Measurements from ENCODE around the gene DUSP22.

The DUSP22 gene

GRCh38 chr6:317448-318144 is 25.3 kb downstream of the DUSP22 start:
- H3K9me3 Mint-ChIP-seq, result no peaks in the 10 kb centered on the region
- H3K4me3 Mint-ChIP-seq, result no peak overlapping the region
- no peak overlapping the region for H3K27ac Mint-ChIP-seq
- peaks cover 29% of the 10 kb centered on the region for H3K4me1 Mint-ChIP-seq
- H3K36me3 Mint-ChIP-seq, result no peaks in the 10 kb centered on the region
- no peaks in the 10 kb centered on the region for H3K27me3 Mint-ChIP-seq
- CTCF ChIA-PET, result interaction anchor here (1.2 to 1.3 kb wide), 2 partner anchors 15 to 127 kb away, joined by 3 read pairs; no protein-coding TSS in a partner anchor
- no peak for DNase-seq

DNA sequence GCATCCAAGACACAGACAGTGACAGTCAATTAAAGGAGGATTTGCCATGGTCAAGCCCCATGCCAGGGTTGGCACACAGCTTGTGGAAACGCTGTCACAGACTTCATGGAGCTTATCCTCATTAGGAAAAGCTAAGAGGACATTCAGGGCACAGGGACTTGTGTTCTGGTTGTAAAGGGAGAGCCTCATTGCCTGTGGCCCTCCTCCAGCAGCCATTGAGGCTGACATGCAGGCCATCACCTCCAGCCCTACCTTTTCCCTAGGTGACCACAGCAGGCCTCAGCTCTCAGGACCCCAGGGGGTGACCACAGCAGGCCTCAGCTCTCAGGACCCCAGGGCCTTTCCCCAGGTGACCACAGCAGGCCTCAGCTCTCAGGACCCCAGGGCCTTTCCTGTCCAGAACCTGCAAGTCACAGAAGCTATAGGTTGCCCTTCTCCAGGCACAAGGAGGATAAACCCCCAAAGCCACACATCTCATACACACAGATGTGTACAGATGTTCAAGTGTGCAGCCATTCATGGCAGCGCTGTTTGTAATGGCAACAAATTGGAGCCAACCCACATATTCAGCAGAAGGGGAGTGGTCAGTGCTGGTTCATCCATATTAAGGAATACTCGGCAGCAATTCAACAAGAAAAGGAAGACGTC is 26.1 kb downstream of the DUSP22 start:
- Mint-ChIP-seq H3K4me3 (no peak overlapping the region), H3K27ac (no peak overlapping the region), H3K4me1 (peaks cover 21% of the 10 kb centered on the region), H3K36me3 (no peaks in the 10 kb centered on the region), H3K27me3 (no peaks in the 10 kb centered on the region), H3K9me3 (no peaks in the 10 kb centered on the region)
- CTCF ChIA-PET, result interaction anchor here (1.2 kb wide), 1 partner anchor 128 kb away, joined by 3 read pairs; no protein-coding TSS in a partner anchor
- no peak for DNase-seq

GRCh38 chr6:319177-320131 is 27.2 kb downstream of the DUSP22 start:
- no peak for DNase-seq
- CTCF ChIA-PET, result no interaction called here
- Mint-ChIP-seq H3K27me3 (no peaks in the 10 kb centered on the region), H3K36me3 (no peaks in the 10 kb centered on the region), H3K9me3 (no peaks in the 10 kb centered on the region), H3K4me3 (no peak overlapping the region), H3K27ac (no peak overlapping the region), H3K4me1 (peaks cover 20% of the 10 kb centered on the region)

GRCh38 chr6:320351-321157 is 28.3 kb downstream of the DUSP22 start:
- H3K27me3 Mint-ChIP-seq, result no peaks in the 10 kb centered on the region
- peaks cover 20% of the 10 kb centered on the region for H3K4me1 Mint-ChIP-seq
- H3K36me3 Mint-ChIP-seq, result no peaks in the 10 kb centered on the region
- CTCF ChIA-PET, result no interaction called here
- no peaks in the 10 kb centered on the region for H3K9me3 Mint-ChIP-seq
- no peak overlapping the region for H3K4me3 Mint-ChIP-seq
- no peak for DNase-seq
- H3K27ac Mint-ChIP-seq, result no peak overlapping the region

DNA sequence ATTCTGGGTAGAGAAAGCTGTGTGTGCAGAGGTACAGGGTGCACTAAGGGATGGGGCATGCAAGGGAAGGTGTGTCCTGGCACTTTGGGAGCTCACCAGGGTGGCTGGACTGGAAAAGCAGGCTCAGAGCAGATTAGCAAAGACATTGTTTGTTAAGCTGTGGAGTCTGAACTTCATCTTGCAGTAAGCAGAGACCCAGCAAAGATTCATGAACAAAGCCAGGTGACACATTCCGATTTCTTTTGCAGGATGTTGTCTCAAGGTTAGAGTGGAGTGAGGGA is 28.8 kb downstream of the DUSP22 start:
- CTCF ChIA-PET, result interaction anchor here (1.5 kb wide), 1 partner anchor 132 kb away, joined by 5 read pairs; no protein-coding TSS in a partner anchor
- Mint-ChIP-seq H3K27ac (no peak overlapping the region), H3K4me3 (no peak overlapping the region), H3K27me3 (no peaks in the 10 kb centered on the region), H3K36me3 (no peaks in the 10 kb centered on the region), H3K9me3 (no peaks in the 10 kb centered on the region), H3K4me1 (peaks cover 20% of the 10 kb centered on the region)
- no peak for DNase-seq

DNA sequence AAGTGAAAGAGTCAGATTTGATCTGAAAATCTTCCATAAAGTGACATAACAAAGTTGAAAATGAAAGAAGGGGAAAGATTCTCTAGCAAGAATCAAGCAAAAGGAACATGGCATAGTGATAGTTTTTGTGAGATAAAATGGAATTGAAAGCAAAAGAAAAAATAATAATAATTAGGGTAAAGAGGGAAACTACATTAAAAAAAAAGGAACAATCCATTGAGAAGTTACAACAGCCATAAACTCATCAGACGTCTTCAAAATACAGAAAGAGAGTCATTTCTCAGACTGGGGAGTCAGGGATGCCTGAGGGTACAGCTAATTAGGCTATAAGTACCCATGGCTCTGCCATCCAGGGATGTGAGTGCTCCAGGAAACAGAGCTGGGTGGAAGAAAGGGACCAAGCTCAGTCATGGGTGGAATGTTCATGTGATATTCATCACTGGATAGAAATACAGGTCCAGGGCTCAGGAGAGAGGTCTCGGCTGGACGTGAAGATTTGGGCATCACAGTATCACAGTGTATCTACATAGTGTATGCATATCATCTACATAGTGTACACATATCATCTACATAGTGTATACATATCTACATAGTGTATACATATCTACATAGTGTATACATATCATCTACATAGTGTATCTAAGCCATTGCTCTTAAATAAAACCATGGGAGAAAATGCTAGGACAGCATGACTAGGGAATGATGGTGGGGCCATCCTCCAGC is 29.4 kb downstream of the DUSP22 start:
- H3K9me3 Mint-ChIP-seq, result no peaks in the 10 kb centered on the region
- H3K36me3 Mint-ChIP-seq, result no peaks in the 10 kb centered on the region
- CTCF ChIA-PET, result interaction anchor here (1.5 kb wide), 1 partner anchor 133 kb away, joined by 5 read pairs; no protein-coding TSS in a partner anchor
- H3K27me3 Mint-ChIP-seq, result no peaks in the 10 kb centered on the region
- no peak overlapping the region for H3K27ac Mint-ChIP-seq
- H3K4me1 Mint-ChIP-seq, result peaks cover 20% of the 10 kb centered on the region
- no peak overlapping the region for H3K4me3 Mint-ChIP-seq
- no peak for DNase-seq

GRCh38 chr6:322259-322930 is 30.1 kb downstream of the DUSP22 start:
- H3K27me3 Mint-ChIP-seq, result peaks cover 1% of the 10 kb centered on the region
- DNase-seq, result no peak
- H3K27ac Mint-ChIP-seq, result no peak overlapping the region
- CTCF ChIA-PET, result interaction anchor here (1.5 kb wide), 1 partner anchor 134 kb away, joined by 5 read pairs; no protein-coding TSS in a partner anchor
- no peak overlapping the region for H3K4me3 Mint-ChIP-seq
- H3K4me1 Mint-ChIP-seq, result peaks cover 15% of the 10 kb centered on the region
- peaks cover under 1% of the 10 kb centered on the region for H3K36me3 Mint-ChIP-seq
- H3K9me3 Mint-ChIP-seq, result no peaks in the 10 kb centered on the region

DNA sequence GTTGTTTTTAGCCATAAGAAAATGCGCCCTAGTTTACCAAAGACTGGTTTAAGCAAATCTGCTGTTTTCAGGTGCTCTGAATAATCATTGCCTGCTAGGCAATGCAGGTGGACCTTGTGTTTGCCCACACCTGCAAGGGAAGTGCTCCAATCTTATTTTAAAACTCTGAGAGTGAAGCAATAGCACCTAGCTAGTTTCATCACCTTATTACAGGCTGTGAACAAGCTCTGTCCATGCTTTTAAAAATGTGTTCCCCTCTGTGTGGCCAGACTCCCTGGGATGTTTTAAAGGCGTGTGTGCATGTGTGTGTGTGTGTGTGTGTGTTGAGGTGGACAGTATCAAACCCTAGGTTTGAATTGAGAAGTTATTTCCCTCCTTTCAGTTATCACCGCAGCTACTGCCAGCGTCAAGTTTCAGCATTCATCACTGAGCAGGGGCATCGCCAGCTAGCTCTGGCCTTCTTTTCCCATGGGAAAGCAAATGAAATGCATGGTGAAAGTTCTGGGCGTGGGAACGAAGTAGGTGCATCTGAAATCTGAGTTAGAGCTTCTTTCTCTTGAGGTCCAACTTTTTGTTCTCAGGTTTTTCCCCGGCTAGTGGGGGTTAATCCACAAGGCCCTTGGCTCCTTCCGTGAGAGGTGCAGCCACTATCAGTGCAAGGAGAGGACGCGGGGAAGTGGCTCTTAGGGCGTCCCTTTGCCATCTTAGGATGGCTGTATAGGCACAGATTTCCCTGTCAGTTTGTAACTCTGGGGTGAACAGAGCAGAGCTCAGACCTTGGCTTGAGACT is 30.8 kb downstream of the DUSP22 start:
- Mint-ChIP-seq H3K9me3 (no peaks in the 10 kb centered on the region), H3K27me3 (peaks cover 4% of the 10 kb centered on the region), H3K4me1 (peaks cover 12% of the 10 kb centered on the region), H3K36me3 (peaks cover 5% of the 10 kb centered on the region), H3K4me3 (no peak overlapping the region), H3K27ac (no peak overlapping the region)
- DNase-seq, result no peak
- CTCF ChIA-PET, result interaction anchor here (1.0 to 1.5 kb wide), 3 partner anchors 9 to 134 kb away, joined by 3 to 5 read pairs (median 4); no protein-coding TSS in a partner anchor

DNA sequence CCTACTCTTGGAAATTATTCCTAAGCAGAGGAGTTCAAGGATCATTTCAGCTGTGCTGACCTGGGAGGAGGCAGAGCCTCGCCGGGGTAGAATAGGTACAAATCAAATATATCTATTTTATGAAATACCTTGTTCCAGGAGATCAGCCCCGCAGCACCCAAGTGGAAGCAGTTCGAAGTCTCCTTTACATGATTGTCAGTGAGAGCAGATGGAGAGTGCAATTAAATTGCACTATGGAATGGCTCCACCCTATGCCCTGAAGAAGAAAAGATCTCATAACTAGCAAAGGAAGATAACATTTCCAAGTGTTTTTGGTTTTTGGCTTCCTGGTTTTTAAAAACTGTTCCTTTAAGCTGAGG is 31.4 kb downstream of the DUSP22 start:
- Mint-ChIP-seq H3K4me1 (peaks cover 12% of the 10 kb centered on the region), H3K36me3 (peaks cover 5% of the 10 kb centered on the region), H3K9me3 (no peaks in the 10 kb centered on the region), H3K27me3 (peaks cover 4% of the 10 kb centered on the region), H3K4me3 (no peak overlapping the region), H3K27ac (no peak overlapping the region)
- CTCF ChIA-PET, result interaction anchor here (1.0 to 1.5 kb wide), 3 partner anchors 9 to 135 kb away, joined by 3 to 5 read pairs (median 4); no protein-coding TSS in a partner anchor
- no peak for DNase-seq

GRCh38 chr6:324116-324728 is 31.9 kb downstream of the DUSP22 start:
- CTCF ChIA-PET, result interaction anchor here (1.0 to 1.5 kb wide), 3 partner anchors 8 to 136 kb away, joined by 3 to 5 read pairs (median 4); no protein-coding TSS in a partner anchor
- peaks cover 5% of the 10 kb centered on the region for H3K36me3 Mint-ChIP-seq
- no peaks in the 10 kb centered on the region for H3K9me3 Mint-ChIP-seq
- H3K4me1 Mint-ChIP-seq, result peaks cover 10% of the 10 kb centered on the region
- no peak overlapping the region for H3K27ac Mint-ChIP-seq
- peaks cover 4% of the 10 kb centered on the region for H3K27me3 Mint-ChIP-seq
- DNase-seq, result no peak
- H3K4me3 Mint-ChIP-seq, result no peak overlapping the region

- Mint-ChIP-seq H3K27ac (no peak overlapping the region), H3K4me1 (peaks cover 5% of the 10 kb centered on the region), H3K9me3 (no peaks in the 10 kb centered on the region), H3K36me3 (peaks cover 5% of the 10 kb centered on the region), H3K4me3 (no peak overlapping the region), H3K27me3 (peaks cover 4% of the 10 kb centered on the region)
- no peak for DNase-seq
- CTCF ChIA-PET, result no interaction called here
These were observed 32.4 kb downstream of the DUSP22 start for GRCh38 chr6:324729-325125.
